22Rv1 (cell line): ENCODE measurements around the gene EGFR.
"Not testable (repeated sequence)": the region's sequence is repeated elsewhere in the genome, so short reads cannot be mapped to it uniquely, and the experiment has no call there.

Experiments used
- H3K27ac ChIP-seq: fragments of 450-650 bp; 2 replicates; pipeline ENCODE4 v1.5.1; 2017
- CTCF ChIP-seq: fragments of 450-650 bp; IDR thresholded peaks from 2 replicates; pipeline ENCODE4 v1.5.1; 2017; ENCODE audit warnings: mild to moderate bottlenecking
- ZFX ChIP-seq: fragments of 450-650 bp; IDR thresholded peaks from 2 replicates; pipeline ENCODE4 v1.6.1; 2017; ENCODE audit warnings: antibody characterized with exemption, borderline replicate concordance

EGFR gene

DNA sequence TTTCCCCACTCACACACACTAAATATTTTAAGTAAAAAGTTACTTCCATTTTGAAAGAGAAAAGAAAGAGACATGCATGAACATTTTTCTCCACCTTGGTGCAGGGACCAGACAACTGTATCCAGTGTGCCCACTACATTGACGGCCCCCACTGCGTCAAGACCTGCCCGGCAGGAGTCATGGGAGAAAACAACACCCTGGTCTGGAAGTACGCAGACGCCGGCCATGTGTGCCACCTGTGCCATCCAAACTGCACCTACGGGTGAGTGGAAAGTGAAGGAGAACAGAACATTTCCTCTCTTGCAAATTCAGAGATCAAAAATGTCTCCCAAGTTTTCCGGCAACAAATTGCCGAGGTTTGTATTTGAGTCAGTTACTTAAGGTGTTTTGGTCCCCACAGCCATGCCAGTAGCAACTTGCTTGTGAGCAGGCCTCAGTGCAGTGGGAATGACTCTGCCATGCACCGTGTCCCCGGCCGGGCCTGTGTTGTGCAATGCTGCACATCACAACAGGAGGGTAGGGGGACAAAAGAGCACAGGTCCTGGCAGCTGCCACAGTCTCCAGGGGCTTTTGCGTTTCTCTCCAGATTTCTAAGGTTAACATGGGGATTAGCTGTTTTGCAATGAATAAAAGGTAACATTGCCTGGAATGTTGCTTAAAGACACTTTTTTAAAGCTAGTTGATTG is 146.5 kb downstream of the EGFR start:
- H3K27ac ChIP-seq, result no peak overlapping the region

GRCh38 chr7:55167296-55167695 is 148.5 kb downstream of the EGFR start:
- H3K27ac ChIP-seq, result not testable (repeated sequence)

More for the DNA sequence above, 146.5 kb downstream of the EGFR start:
- TF ChIP-seq CTCF (no peak), ZFX (no peak)

DNA sequence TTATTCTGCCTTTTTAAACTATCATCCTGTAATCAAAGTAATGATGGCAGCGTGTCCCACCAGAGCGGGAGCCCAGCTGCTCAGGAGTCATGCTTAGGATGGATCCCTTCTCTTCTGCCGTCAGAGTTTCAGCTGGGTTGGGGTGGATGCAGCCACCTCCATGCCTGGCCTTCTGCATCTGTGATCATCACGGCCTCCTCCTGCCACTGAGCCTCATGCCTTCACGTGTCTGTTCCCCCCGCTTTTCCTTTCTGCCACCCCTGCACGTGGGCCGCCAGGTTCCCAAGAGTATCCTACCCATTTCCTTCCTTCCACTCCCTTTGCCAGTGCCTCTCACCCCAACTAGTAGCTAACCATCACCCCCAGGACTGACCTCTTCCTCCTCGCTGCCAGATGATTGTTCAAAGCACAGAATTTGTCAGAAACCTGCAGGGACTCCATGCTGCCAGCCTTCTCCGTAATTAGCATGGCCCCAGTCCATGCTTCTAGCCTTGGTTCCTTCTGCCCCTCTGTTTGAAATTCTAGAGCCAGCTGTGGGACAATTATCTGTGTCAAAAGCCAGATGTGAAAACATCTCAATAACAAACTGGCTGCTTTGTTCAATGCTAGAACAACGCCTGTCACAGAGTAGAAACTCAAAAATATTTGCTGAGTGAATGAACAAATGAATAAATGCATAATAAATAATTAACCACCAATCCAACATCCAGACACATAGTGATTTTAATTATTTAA is 151.7 kb downstream of the EGFR start:
- TF ChIP-seq ZFX (no peak), CTCF (no peak)
- H3K27ac ChIP-seq, result no peak overlapping the region

DNA sequence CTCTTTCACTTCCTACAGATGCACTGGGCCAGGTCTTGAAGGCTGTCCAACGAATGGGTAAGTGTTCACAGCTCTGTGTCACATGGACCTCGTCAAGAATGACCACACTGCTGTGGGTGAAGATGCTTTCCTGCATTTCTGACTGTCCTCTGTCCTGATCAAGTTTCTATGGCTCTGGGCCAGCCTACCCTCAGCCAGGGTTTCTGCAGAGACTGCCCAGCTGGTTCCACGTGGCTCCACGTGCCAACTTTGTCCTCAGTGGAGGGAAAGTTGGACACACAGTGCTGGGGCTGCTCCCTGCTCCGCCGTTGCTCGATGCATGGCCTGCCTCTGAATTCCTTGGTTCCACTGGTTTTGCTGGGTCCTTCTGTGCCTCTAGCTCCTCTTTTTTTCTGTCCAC is 152.3 kb downstream of the EGFR start:
- TF ChIP-seq CTCF (no peak), ZFX (no peak)
- no peak overlapping the region for H3K27ac ChIP-seq

DNA sequence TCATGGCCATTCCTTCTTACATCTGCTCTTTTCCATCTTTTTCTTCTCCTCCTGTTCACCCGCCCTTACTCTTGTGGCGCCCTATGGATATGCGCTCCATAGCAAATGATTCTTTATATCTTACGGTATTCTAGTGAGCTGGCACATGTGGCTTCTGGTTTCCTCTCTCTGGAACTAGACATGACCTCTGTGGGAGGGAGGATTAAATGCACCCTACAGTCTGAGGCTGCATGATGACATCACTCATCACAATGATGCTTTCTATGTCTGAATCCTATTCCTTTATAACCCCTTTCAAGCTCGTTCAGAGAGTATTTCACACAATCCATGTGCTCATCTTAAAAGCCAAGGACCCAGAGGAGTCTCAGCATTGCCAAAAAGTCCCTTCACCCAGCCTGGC is 153.3 kb downstream of the EGFR start:
- no peak for TF ChIP-seq CTCF
- no peak for TF ChIP-seq ZFX
- H3K27ac ChIP-seq, result no peak overlapping the region

- TF ChIP-seq ZFX (no peak), CTCF (no peak)
- H3K27ac ChIP-seq, result no peak overlapping the region
These were observed 154.2 kb downstream of the EGFR start for GRCh38 chr7:55172881-55173609.

DNA sequence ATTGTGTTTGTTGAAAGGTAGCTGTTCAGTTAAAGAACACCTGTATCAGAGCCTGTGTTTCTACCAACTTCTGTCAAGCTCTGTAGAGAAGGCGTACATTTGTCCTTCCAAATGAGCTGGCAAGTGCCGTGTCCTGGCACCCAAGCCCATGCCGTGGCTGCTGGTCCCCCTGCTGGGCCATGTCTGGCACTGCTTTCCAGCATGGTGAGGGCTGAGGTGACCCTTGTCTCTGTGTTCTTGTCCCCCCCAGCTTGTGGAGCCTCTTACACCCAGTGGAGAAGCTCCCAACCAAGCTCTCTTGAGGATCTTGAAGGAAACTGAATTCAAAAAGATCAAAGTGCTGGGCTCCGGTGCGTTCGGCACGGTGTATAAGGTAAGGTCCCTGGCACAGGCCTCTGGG is 154.9 kb downstream of the EGFR start:
- TF ChIP-seq CTCF (peak; percentile 11; the same call in 1 of the 2 replicates), ZFX (no peak)
- no peak overlapping the region for H3K27ac ChIP-seq
